ENCODE measurements around the gene MMP24. TPM values are rescaled to one million over a fixed set of nuclear protein-coding genes. Genes with fewer than 3 reads are reported as not detected.

The MMP24 gene
- total and polyA plus RNA-seq, 4 donors, result 0.09 to 0.75 (median 0.42) TPM

- WGBS, result 82% methylated on average over 23 of the region's 23 CpGs
- no peaks in the 10 kb centered on the region for H3K27me3 ChIP-seq (ENCODE audit: control insufficient read depth in 4 of 4, insufficient read depth in 4 of 4, low read length in 3 of 4)
- DNase-seq (ENCODE audit: low spot score), result no peak
- H3K9ac ChIP-seq (ENCODE audit: low read depth in 1 of 2, low read length in 2 of 2), result no peak overlapping the region
- H3K36me3 ChIP-seq (ENCODE audit: control insufficient read depth in 4 of 4, insufficient read depth in 3 of 4, low read depth in 1 of 4, low read length in 3 of 4), result no peaks in the 10 kb centered on the region
- no peaks in the 10 kb centered on the region for H3K9me3 ChIP-seq (ENCODE audit: control insufficient read depth in 4 of 4, low read length in 3 of 4)
- H3K4me1 ChIP-seq (ENCODE audit: control insufficient read depth in 4 of 4, insufficient read depth in 4 of 4, low read length in 3 of 4), result no peaks in the 10 kb centered on the region
- H3K27ac ChIP-seq (ENCODE audit: low read depth in 1 of 2, low read length in 2 of 2), result no peak overlapping the region
- TF ChIP-seq REST (IDR thresholded peaks at IDR 0.05), result no peak
- TF ChIP-seq TAF1 (conservative IDR thresholded peaks at IDR 0.05), result no peak
- H3K4me3 ChIP-seq (ENCODE audit: low read depth in 1 of 3, low read length in 3 of 3), result no peak overlapping the region
These were observed 66.2 kb downstream of the MMP24 start for GRCh38 chr20:35292504-35293285.

- TF ChIP-seq TAF1 (conservative IDR thresholded peaks at IDR 0.05), result no peak
- TF ChIP-seq GABPA (IDR thresholded peaks at IDR 0.05 in 1 of 2, conservative IDR thresholded peaks at IDR 0.05 in 1 of 2), result no peak
- TF ChIP-seq ATF3 (IDR thresholded peaks at IDR 0.05), result no peak
- TF ChIP-seq EGR1 (IDR thresholded peaks at IDR 0.05; ENCODE audit: low read depth in 2 of 2), result no peak
- no peak for TF ChIP-seq YY1 (IDR thresholded peaks at IDR 0.05)
- peak in 1 of 2 donors; percentile 44 for TF ChIP-seq HNF4A (conservative IDR thresholded peaks at IDR 0.05)
- Histone ChIP-seq H3K27ac (ENCODE audit: low read depth in 1 of 2, low read length in 2 of 2) (no peak overlapping the region), H3K36me3 (ENCODE audit: control insufficient read depth in 4 of 4, insufficient read depth in 3 of 4, low read depth in 1 of 4, low read length in 3 of 4) (no peaks in the 10 kb centered on the region), H3K9me3 (ENCODE audit: control insufficient read depth in 4 of 4, low read length in 3 of 4) (no peaks in the 10 kb centered on the region), H3K27me3 (ENCODE audit: control insufficient read depth in 4 of 4, insufficient read depth in 4 of 4, low read length in 3 of 4) (no peaks in the 10 kb centered on the region), H3K4me3 (ENCODE audit: low read depth in 1 of 3, low read length in 3 of 3) (no peak overlapping the region), H3K4me1 (ENCODE audit: control insufficient read depth in 4 of 4, insufficient read depth in 4 of 4, low read length in 3 of 4) (no peaks in the 10 kb centered on the region), H3K9ac (ENCODE audit: low read depth in 1 of 2, low read length in 2 of 2) (no peak overlapping the region)
- 84% methylated on average over 19 of the region's 19 CpGs for WGBS
- no peak for DNase-seq (ENCODE audit: low spot score)
These were observed 67.1 kb downstream of the MMP24 start for GRCh38 chr20:35293303-35294292.

- no peaks in the 10 kb centered on the region for H3K27me3 ChIP-seq (ENCODE audit: control insufficient read depth in 4 of 4, insufficient read depth in 4 of 4, low read length in 3 of 4)
- TF ChIP-seq RAD21 (IDR thresholded peaks at IDR 0.05) (no peak), ATF3 (IDR thresholded peaks at IDR 0.05) (no peak), TAF1 (conservative IDR thresholded peaks at IDR 0.05) (no peak), EGR1 (IDR thresholded peaks at IDR 0.05; ENCODE audit: low read depth in 2 of 2) (no peak), YY1 (IDR thresholded peaks at IDR 0.05) (no peak), JUND (IDR thresholded peaks at IDR 0.05) (no peak), MAX (IDR thresholded peaks at IDR 0.05) (no peak), GABPA (IDR thresholded peaks at IDR 0.05 in 1 of 2, conservative IDR thresholded peaks at IDR 0.05 in 1 of 2) (no peak), CTCF (IDR thresholded peaks at IDR 0.05; ENCODE audit: low read depth, low read length, missing input control) (no peak)
- H3K36me3 ChIP-seq (ENCODE audit: control insufficient read depth in 4 of 4, insufficient read depth in 3 of 4, low read depth in 1 of 4, low read length in 3 of 4), result no peaks in the 10 kb centered on the region
- no peaks in the 10 kb centered on the region for H3K4me1 ChIP-seq (ENCODE audit: control insufficient read depth in 4 of 4, insufficient read depth in 4 of 4, low read length in 3 of 4)
- no peak overlapping the region for H3K9ac ChIP-seq (ENCODE audit: low read depth in 1 of 2, low read length in 2 of 2)
- no peak overlapping the region for H3K27ac ChIP-seq (ENCODE audit: low read depth in 1 of 2, low read length in 2 of 2)
- 65% methylated on average over 5 of the region's 5 CpGs for WGBS
- DNase-seq (ENCODE audit: low spot score), result no peak
- no peak overlapping the region for H3K4me3 ChIP-seq (ENCODE audit: low read depth in 1 of 3, low read length in 3 of 3)
- no peaks in the 10 kb centered on the region for H3K9me3 ChIP-seq (ENCODE audit: control insufficient read depth in 4 of 4, low read length in 3 of 4)
These were observed 67.8 kb downstream of the MMP24 start for GRCh38 chr20:35294293-35294685.

Data from liver (tissue), 9 donors.